Endothelial cell of umbilical vein (primary cell): ENCODE data around the gene ITGAE. TPM values are rescaled to one million over a fixed set of nuclear protein-coding genes. Genes with fewer than 3 reads are reported as not detected.

Experiments
- BruUV-seq: library from RNA; stranded (reverse); fragments of 400-500 nt; replicated peaks from 2 replicates; lab custom pipeline; 2021; lab: Mats Ljungman, UMichigan
- CTCF ChIA-PET: fragments of 300-600, 350-600 bp; sonication (Branson Sonifier 250); formaldehyde crosslinking; loops from one replicate; lab custom pipeline; 2021; ENCODE audit warnings: antibody characterized with exemption, inconsistent platforms; lab: Charles Lee
- POLR2A ChIA-PET: fragments of 300-600, 350-600 bp; sonication (Branson Sonifier 250); formaldehyde crosslinking; loops from one replicate; lab custom pipeline; 2021; ENCODE audit warnings: antibody characterized with exemption, inconsistent platforms; lab: Charles Lee
- DNase-seq: peaks from one replicate; pipeline ENCODE4 v3.0.0-alpha.2; 2011; ENCODE audit warnings: low read depth, low spot score
- FAIRE-seq: peaks from 2 replicates; lab custom pipeline; 2011; peaks lifted over from hg19 to GRCh38; lab: Jason Lieb, UNC
- H2AFZ ChIP-seq: 2 replicates; pipeline ENCODE4 v1.6.0; 2012; ENCODE audit warnings: low read depth, low read length, control low read depth, inconsistent platforms
- H3K27ac ChIP-seq: 2 replicates; pipeline ENCODE4 v1.5.1; 2011; ENCODE audit warnings: low read depth, mild to moderate bottlenecking, control low read depth, low read length, moderate library complexity; ENCODE audit not compliant: insufficient read depth
- H3K27me3 ChIP-seq, 2 experiments: 2 replicates each; pipeline versions ENCODE4 v1.6.0 to v1.6.1; 2011; ENCODE audit warnings: low read length in 2 of 2, mixed read lengths in 1 of 2; ENCODE audit not compliant: control insufficient read depth in 2 of 2, insufficient read depth in 2 of 2
- H3K36me3 ChIP-seq, 2 experiments: 2 replicates in 1 of 2; 3 replicates in 1 of 2; pipeline ENCODE4 v1.5.1; 2011; ENCODE audit warnings: low read length in 2 of 2, mild to moderate bottlenecking in 1 of 2, moderate library complexity in 1 of 2; ENCODE audit not compliant: control insufficient read depth in 2 of 2, insufficient read depth in 2 of 2; ENCODE audit errors: extremely low read depth in 1 of 2
- H3K4me1 ChIP-seq: 3 replicates; pipeline ENCODE4 v1.5.1; 2011; ENCODE audit warnings: mild to moderate bottlenecking, low read length; ENCODE audit not compliant: control insufficient read depth, insufficient read depth; ENCODE audit errors: extremely low read depth
- H3K4me2 ChIP-seq: 2 replicates; pipeline ENCODE4 v1.6.1; 2011; ENCODE audit warnings: low read length, control low read depth, mixed read lengths; ENCODE audit not compliant: insufficient read depth
- H3K4me3 ChIP-seq, 3 experiments: fragments of 200-600 bp in 1 of 3; sonication (generic), shearing (Covaris generic) in 1 of 3; replicated peaks in 1 of 3; 2 replicates each; pipeline ENCODE4 v1.5.1; 2011 to 2016; ENCODE audit warnings: control low read depth in 3 of 3, low read length in 3 of 3, mild to moderate bottlenecking in 2 of 3, inconsistent platforms in 1 of 3, low read depth in 1 of 3, moderate library complexity in 1 of 3; ENCODE audit not compliant: insufficient read depth in 1 of 3
- H3K79me2 ChIP-seq: 2 replicates; pipeline ENCODE4 v1.6.0; 2012; ENCODE audit warnings: low read length, inconsistent platforms; ENCODE audit not compliant: control insufficient read depth, insufficient read depth
- H3K9ac ChIP-seq: replicated peaks from 2 replicates; pipeline ENCODE3; 2011; ENCODE audit warnings: low read length, control low read depth; ENCODE audit not compliant: insufficient read depth; ENCODE audit errors: extremely low read depth
- H3K9me1 ChIP-seq: replicated peaks from 3 replicates; pipeline ENCODE4 v1.6.0; 2011; ENCODE audit warnings: mild to moderate bottlenecking, low read length; ENCODE audit not compliant: control insufficient read depth, insufficient read depth; ENCODE audit errors: extremely low read depth
- H3K9me3 ChIP-seq: replicated peaks from 2 replicates; pipeline ENCODE4 v1.5.1; 2012; ENCODE audit warnings: low read length, inconsistent platforms; ENCODE audit not compliant: control insufficient read depth, insufficient read depth
- H4K20me1 ChIP-seq: replicated peaks from 2 replicates; pipeline ENCODE3; 2011; ENCODE audit warnings: mild to moderate bottlenecking, low read length; ENCODE audit not compliant: control insufficient read depth, insufficient read depth; ENCODE audit errors: extremely low read depth
- CTCF ChIP-seq, 2 donors: IDR thresholded peaks; 1 replicate in 1 of 2; 2 replicates in 1 of 2; pipeline ENCODE4 v1.5.1; 2011; ENCODE audit warnings: low read length in 2 of 2, mild to moderate bottlenecking in 2 of 2, moderate library complexity in 2 of 2, control low read depth in 1 of 2, inconsistent platforms in 1 of 2, low read depth in 1 of 2; ENCODE audit not compliant: insufficient read depth in 1 of 2; ENCODE audit errors: extremely low read depth in 1 of 2
- EZH2 ChIP-seq: IDR thresholded peaks from 2 replicates; pipeline ENCODE4 v1.6.1; 2012; ENCODE audit warnings: borderline replicate concordance, low read depth, mild to moderate bottlenecking, moderate library complexity, low read length, inconsistent platforms; ENCODE audit not compliant: severe bottlenecking
- FOS ChIP-seq: IDR thresholded peaks from 2 replicates; pipeline ENCODE4 v1.6.1; 2011; ENCODE audit warnings: mild to moderate bottlenecking, low read length, moderate library complexity, borderline replicate concordance; ENCODE audit not compliant: insufficient read depth
- GATA2 ChIP-seq: IDR thresholded peaks from 2 replicates; pipeline ENCODE4 v1.7.0; 2011; ENCODE audit warnings: low read depth, mild to moderate bottlenecking, moderate library complexity, mixed read lengths, low read length; ENCODE audit not compliant: insufficient read length, insufficient read depth
- JUN ChIP-seq: IDR thresholded peaks from 2 replicates; pipeline ENCODE4 v1.6.1; 2011; ENCODE audit warnings: borderline replicate concordance, low read depth; ENCODE audit not compliant: insufficient read length, insufficient read depth
- MAX ChIP-seq: IDR thresholded peaks from 2 replicates; pipeline ENCODE4 v1.6.1; 2011; ENCODE audit not compliant: insufficient read depth, insufficient read length
- MYC ChIP-seq: IDR thresholded peaks from one replicate; pipeline ENCODE4 v1.6.1; 2011; ENCODE audit warnings: mild to moderate bottlenecking, low read depth, low read length
- POLR2A ChIP-seq: IDR thresholded peaks from 2 replicates; pipeline ENCODE4 v1.6.1; 2012; ENCODE audit warnings: low read depth, mild to moderate bottlenecking, control low read depth, low read length
- POLR2AphosphoS5 ChIP-seq: IDR thresholded peaks from 2 replicates; pipeline ENCODE4 v1.6.1; 2012; ENCODE audit warnings: low read depth, mild to moderate bottlenecking, control low read depth, low read length, moderate library complexity; ENCODE audit not compliant: insufficient read depth
- dilution Hi-C: fragments of 300-500 bp; cut with MboI; formaldehyde crosslinking; loops from one replicate; pipeline ENCODE4 v1.15.0; 2019; ENCODE audit warnings: low sequenced_read_pairs; ENCODE audit not compliant: extremely low pct_ligation_motif_present
- intact Hi-C: fragments of 100-400 bp; cut with micrococcal nuclease; formaldehyde crosslinking; loops from one replicate; pipeline ENCODE4 v1.10.0; 2022
- polyA plus RNA-seq, 4 experiments: library from polyadenylated mRNA; depleted of rRNA in 3 of 4; stranded (reverse) in 3 of 4; unstranded in 1 of 4; fragments of >200 nt; gene quantifications; 2 replicates each; pipeline versions ENCODE4 v1.2.1 to v1.2.3, GENCODE V29; 2011 to 2012; ENCODE audit warnings: missing spikeins in 1 of 4
- total RNA-seq: library from RNA; stranded (reverse); gene quantifications from 2 replicates; pipeline ENCODE4 v1.2.3, GENCODE V29; 2021

ITGAE gene
- total and polyA plus RNA-seq, 2 donors (not counting 3 experiments of a cell fraction or from before 2014, with no cell fraction given): 29.6 to 71.6 TPM

- Histone ChIP-seq H3K9me1 (no peaks in the 10 kb centered on the region), H2AFZ (no peak overlapping the region), H3K4me3 (no peak overlapping the region), H3K4me2 (no peak overlapping the region), H3K9ac (no peak overlapping the region), H3K9me3 (no peaks in the 10 kb centered on the region), H3K4me1 (no peaks in the 10 kb centered on the region), H3K36me3 (no peaks in the 10 kb centered on the region), H3K27ac (no peak overlapping the region), H3K79me2 (no peaks in the 10 kb centered on the region), H3K27me3 (peaks cover 0 to 5% of the 10 kb centered on the region in 2 experiments), H4K20me1 (no peaks in the 10 kb centered on the region)
- FAIRE-seq (no peak), DNase-seq (no peak)
- dilution Hi-C loops: no loop called here
- BruUV-seq: no TSS peak
- intact Hi-C loops: no loop called here
- no peak for TF ChIP-seq POLR2A
- no peak for TF ChIP-seq MYC
- TF ChIP-seq CTCF (IDR thresholded peaks at IDR 0.05; ENCODE audit: extremely low read depth in 1 of 2, insufficient read depth in 1 of 2, low read depth in 1 of 2, low read length in 2 of 2): no peak
- no peak for TF ChIP-seq JUN
- TF ChIP-seq GATA2: no peak
- no peak for TF ChIP-seq FOS
- no peak for TF ChIP-seq POLR2AphosphoS5
- TF ChIP-seq MAX: no peak
- TF ChIP-seq EZH2: no peak
- CTCF ChIA-PET: interaction anchor here (0.7 to 4.7 kb wide), 4 partner anchors 16 to 87 kb away, joined by 3 to 112 read pairs (median 12); no protein-coding TSS in a partner anchor
- POLR2A ChIA-PET: interaction anchor here (0.7 kb wide), 1 partner anchor 692 kb away, joined by 5 read pairs; no protein-coding TSS in a partner anchor
Measured at GRCh38 chr17:3740611-3741073, 60.3 kb downstream of the ITGAE start.
